Mesenchymal stem cell (in vitro differentiated cells and primary cell): ENCODE results near the gene NANOS1.

ENCODE experiments used
- DNase-seq: peaks from one replicate; pipeline ENCODE4 v3.0.0-alpha.2; 2013
- H2AFZ ChIP-seq: one replicate; pipeline ENCODE4 v1.6.1; 2013; ENCODE audit warnings: low read depth, mild to moderate bottlenecking, control low read depth, inconsistent platforms, low read length, moderate library complexity
- H2AK5ac ChIP-seq: 2 replicates; pipeline ENCODE4 v1.6.1; 2013; ENCODE audit warnings: low read length, moderate library complexity, mild to moderate bottlenecking, inconsistent platforms; ENCODE audit not compliant: severe bottlenecking
- H2BK120ac ChIP-seq: one replicate; pipeline ENCODE4 v1.6.1; 2013; ENCODE audit warnings: low read depth, mild to moderate bottlenecking, inconsistent platforms, low read length, moderate library complexity
- H2BK12ac ChIP-seq, 2 experiments: one replicate each; pipeline ENCODE4 v1.6.1; 2013; ENCODE audit warnings: inconsistent platforms in 2 of 2, low read length in 2 of 2, mild to moderate bottlenecking in 2 of 2, moderate library complexity in 2 of 2, control low read depth in 1 of 2
- H2BK15ac ChIP-seq: one replicate; pipeline ENCODE4 v1.6.1; 2013; ENCODE audit warnings: mild to moderate bottlenecking, low read depth, inconsistent platforms; ENCODE audit not compliant: poor library complexity, severe bottlenecking
- H2BK5ac ChIP-seq: 2 replicates; pipeline ENCODE4 v1.6.1; 2013; ENCODE audit warnings: low read depth, mild to moderate bottlenecking, low read length, control low read depth, inconsistent platforms; ENCODE audit not compliant: poor library complexity, severe bottlenecking
- H3K14ac ChIP-seq, 2 experiments: one replicate each; pipeline ENCODE4 v1.6.1; 2013; ENCODE audit warnings: inconsistent platforms in 2 of 2, low read length in 2 of 2, control low read depth in 1 of 2, mild to moderate bottlenecking in 1 of 2, moderate library complexity in 1 of 2
- H3K18ac ChIP-seq, 2 experiments: one replicate each; pipeline ENCODE4 v1.6.1; 2013; ENCODE audit warnings: inconsistent platforms in 2 of 2, low read length in 2 of 2, control low read depth in 1 of 2, low read depth in 1 of 2, mild to moderate bottlenecking in 1 of 2
- H3K23ac ChIP-seq, 2 experiments: one replicate each; pipeline ENCODE4 v1.6.1; 2013; ENCODE audit warnings: inconsistent platforms in 2 of 2, low read length in 2 of 2, mild to moderate bottlenecking in 2 of 2, moderate library complexity in 2 of 2, control low read depth in 1 of 2
- H3K27ac ChIP-seq: 2 replicates; pipeline ENCODE4 v1.5.1; 2013; ENCODE audit warnings: mild to moderate bottlenecking, moderate library complexity, low read length, control low read depth, inconsistent platforms; ENCODE audit not compliant: poor library complexity, severe bottlenecking
- H3K27me3 ChIP-seq, 2 experiments: 2 replicates each; pipeline versions ENCODE4 v1.6.1 to v1.7.0; 2013; ENCODE audit warnings: low read length in 2 of 2, mild to moderate bottlenecking in 2 of 2, moderate library complexity in 2 of 2, control low read depth in 1 of 2, inconsistent platforms in 1 of 2; ENCODE audit not compliant: control insufficient read depth in 1 of 2, insufficient read depth in 1 of 2
- H3K36me3 ChIP-seq, 2 experiments: 2 replicates each; pipeline versions ENCODE4 v1.6.1 to v1.7.0; 2013; ENCODE audit warnings: low read length in 2 of 2, control low read depth in 1 of 2, inconsistent platforms in 1 of 2, low read depth in 1 of 2, mild to moderate bottlenecking in 1 of 2; ENCODE audit not compliant: insufficient read depth in 2 of 2, control insufficient read depth in 1 of 2
- H3K4ac ChIP-seq, 2 experiments: one replicate each; pipeline ENCODE4 v1.6.1; 2013; ENCODE audit warnings: inconsistent platforms in 2 of 2, low read length in 2 of 2, mild to moderate bottlenecking in 2 of 2, moderate library complexity in 2 of 2, control low read depth in 1 of 2, low read depth in 1 of 2
- H3K4me1 ChIP-seq: 2 replicates; pipeline ENCODE4 v1.6.1; 2013; ENCODE audit warnings: low read depth, low read length, control low read depth; ENCODE audit not compliant: control insufficient read depth, insufficient read depth
- H3K4me2 ChIP-seq: 2 replicates; pipeline ENCODE4 v1.6.1; 2013; ENCODE audit warnings: low read length, mild to moderate bottlenecking, inconsistent platforms; ENCODE audit not compliant: poor library complexity, severe bottlenecking
- H3K4me3 ChIP-seq, 2 experiments: 2 replicates each; pipeline versions ENCODE4 v1.5.1 to v1.7.0; 2013; ENCODE audit warnings: low read length in 2 of 2, mild to moderate bottlenecking in 2 of 2, control low read depth in 1 of 2, low read depth in 1 of 2; ENCODE audit not compliant: insufficient read depth in 1 of 2
- H3K79me1 ChIP-seq: replicated peaks from 2 replicates; pipeline ENCODE4 v1.6.1; 2013; ENCODE audit warnings: mild to moderate bottlenecking, control low read depth, low read length, inconsistent platforms; ENCODE audit not compliant: poor library complexity, severe bottlenecking
- H3K9ac ChIP-seq: 2 replicates; pipeline ENCODE4 v1.7.0; 2013; ENCODE audit warnings: mild to moderate bottlenecking, low read length, moderate library complexity
- H3K9me3 ChIP-seq: 2 replicates; pipeline ENCODE4 v1.7.0; 2013; ENCODE audit warnings: mild to moderate bottlenecking, low read length; ENCODE audit not compliant: control insufficient read depth
- H4K8ac ChIP-seq: one replicate; pipeline ENCODE4 v1.6.1; 2013; ENCODE audit warnings: inconsistent platforms, mild to moderate bottlenecking, low read length, moderate library complexity
- H4K91ac ChIP-seq: one replicate; pipeline ENCODE4 v1.6.1; 2013; ENCODE audit warnings: mild to moderate bottlenecking, low read length, inconsistent platforms
- WGBS: methylation state at CpG from one replicate; pipeline ENCODE4 v1.1.7; 2013; ENCODE audit warnings: mixed read lengths; 5-methylcytosine and 5-hydroxymethylcytosine counted together

NANOS1 gene

GRCh38 chr10:119060107-119060506 lies 30.6 kb downstream of the NANOS1 start:
- Histone ChIP-seq H3K36me3 (peaks cover 33 to 100% of the 10 kb centered on the region in 2 experiments), H2BK5ac (no peak overlapping the region), H3K14ac (no peak overlapping the region), H3K4ac (no peak overlapping the region), H3K79me1 (peaks cover 12% of the 10 kb centered on the region), H3K4me1 (no peaks in the 10 kb centered on the region), H3K4me2 (no peak overlapping the region), H2BK15ac (no peak overlapping the region), H3K4me3 (no peak overlapping the region), H3K27me3 (no peaks in the 10 kb centered on the region), H3K27ac (no peak overlapping the region), H3K23ac (no peak overlapping the region), H4K8ac (no peak overlapping the region), H4K91ac (no peak overlapping the region), H3K9ac (no peak overlapping the region), H2BK120ac (no peak overlapping the region), H2BK12ac (no peak overlapping the region), H3K18ac (no peak overlapping the region), H2AFZ (no peak overlapping the region), H2AK5ac (no peak overlapping the region), H3K9me3 (no peaks in the 10 kb centered on the region)
- no peak for DNase-seq
- WGBS: no CpG with 5 or more reads among the region's 1 CpG

GRCh38 chr10:119061352-119061751 lies 31.8 kb downstream of the NANOS1 start:
- H3K14ac ChIP-seq: no peak overlapping the region
- no peak for DNase-seq
- H3K4me2 ChIP-seq: no peak overlapping the region
- no peak overlapping the region for H3K23ac ChIP-seq
- 100% methylated on average over 1 of the region's 1 CpG for WGBS
- H3K9me3 ChIP-seq: no peaks in the 10 kb centered on the region
- no peak overlapping the region for H4K8ac ChIP-seq
- H3K18ac ChIP-seq: no peak overlapping the region
- no peak overlapping the region for H3K9ac ChIP-seq
- peaks cover 39 to 99% of the 10 kb centered on the region in 2 experiments for H3K36me3 ChIP-seq
- no peaks in the 10 kb centered on the region for H3K27me3 ChIP-seq
- H3K4me1 ChIP-seq: no peaks in the 10 kb centered on the region
- H2BK12ac ChIP-seq: no peak overlapping the region
- peaks cover 12% of the 10 kb centered on the region for H3K79me1 ChIP-seq
- H3K27ac ChIP-seq: no peak overlapping the region
- no peak overlapping the region for H2BK120ac ChIP-seq
- no peak overlapping the region for H2BK15ac ChIP-seq
- no peak overlapping the region for H3K4me3 ChIP-seq
- no peak overlapping the region for H4K91ac ChIP-seq
- H2AFZ ChIP-seq: no peak overlapping the region
- H3K4ac ChIP-seq: no peak overlapping the region
- H2AK5ac ChIP-seq: no peak overlapping the region
- no peak overlapping the region for H2BK5ac ChIP-seq

- Histone ChIP-seq H2AFZ (no peak overlapping the region), H3K18ac (no peak overlapping the region), H4K91ac (no peak overlapping the region), H3K36me3 (peaks cover 44 to 99% of the 10 kb centered on the region in 2 experiments), H3K4ac (no peak overlapping the region), H2AK5ac (no peak overlapping the region), H3K14ac (no peak overlapping the region), H3K9me3 (no peaks in the 10 kb centered on the region), H3K4me3 (no peak overlapping the region), H2BK15ac (no peak overlapping the region), H4K8ac (no peak overlapping the region), H2BK120ac (no peak overlapping the region), H3K27ac (no peak overlapping the region), H3K79me1 (peaks cover 12% of the 10 kb centered on the region), H3K23ac (no peak overlapping the region), H2BK12ac (no peak overlapping the region), H3K4me1 (no peaks in the 10 kb centered on the region), H3K27me3 (no peaks in the 10 kb centered on the region), H3K4me2 (no peak overlapping the region), H2BK5ac (no peak overlapping the region), H3K9ac (no peak overlapping the region)
- DNase-seq: no peak
- no CpG with 5 or more reads among the region's 2 CpGs for WGBS
Observed at GRCh38 chr10:119061926-119062325, 32.4 kb downstream of the NANOS1 start.

- H3K4me2 ChIP-seq: no peak overlapping the region
- H2BK12ac ChIP-seq: no peak overlapping the region
- no peak overlapping the region for H3K9ac ChIP-seq
- H2BK15ac ChIP-seq: no peak overlapping the region
- H3K18ac ChIP-seq: no peak overlapping the region
- no peak overlapping the region for H3K4me3 ChIP-seq
- H2AK5ac ChIP-seq: no peak overlapping the region
- no peak overlapping the region for H2BK5ac ChIP-seq
- peaks cover 6% of the 10 kb centered on the region for H3K79me1 ChIP-seq
- H3K4ac ChIP-seq: no peak overlapping the region
- H3K27ac ChIP-seq: no peak overlapping the region
- 97% methylated on average over 5 of the region's 9 CpGs for WGBS
- DNase-seq: no peak
- peaks cover 2% of the 10 kb centered on the region for H3K4me1 ChIP-seq
- no peaks in the 10 kb centered on the region for H3K27me3 ChIP-seq
- H2BK120ac ChIP-seq: no peak overlapping the region
- no peaks in the 10 kb centered on the region for H3K9me3 ChIP-seq
- H3K23ac ChIP-seq: no peak overlapping the region
- H3K14ac ChIP-seq: no peak overlapping the region
- no peak overlapping the region for H4K91ac ChIP-seq
- H3K36me3 ChIP-seq: peaks cover 33 to 80% of the 10 kb centered on the region in 2 experiments
- no peak overlapping the region for H2AFZ ChIP-seq
- no peak overlapping the region for H4K8ac ChIP-seq
Observed at GRCh38 chr10:119070395-119071165, 41.1 kb downstream of the NANOS1 start.
